Heart right ventricle (tissue), 16 donors: Measurements from ENCODE around the gene LONP2. TPM values are rescaled to one million over a fixed set of nuclear protein-coding genes. Genes with fewer than 3 reads are reported as not detected.

Experiments used
- ATAC-seq, 8 donors: fragments of 200-7000 bp; cut with Tn5 transposase; one replicate each; pipeline ENCODE4 v1.9.1; 2020; ENCODE audit warnings: mild to moderate bottlenecking in 8 of 8, moderate library complexity in 8 of 8, moderate number of reproducible peaks in 1 of 8
- DNase-seq, 2 donors: peaks; one replicate each; pipeline ENCODE4 v3.0.0-alpha.2; 2020
- H3K27ac ChIP-seq, 10 donors: fragments of 200-600 bp; sonication (generic) in 2 of 10; one replicate each; pipeline versions ENCODE4 v1.5.0 to v1.8.0; 2020 to 2022; ENCODE audit warnings: mild to moderate bottlenecking in 3 of 10
- H3K27me3 ChIP-seq, 7 donors: fragments of 200-600 bp; one replicate each; pipeline ENCODE4 v1.8.0; 2021 to 2022; ENCODE audit warnings: mild to moderate bottlenecking in 2 of 7
- H3K36me3 ChIP-seq, 9 donors: fragments of 200-600 bp; sonication (generic) in 1 of 9; one replicate each; pipeline versions ENCODE4 v1.5.0 to v1.8.0; 2020 to 2022; ENCODE audit warnings: mild to moderate bottlenecking in 2 of 9
- H3K4me1 ChIP-seq, 9 donors: fragments of 200-600 bp; sonication (generic) in 1 of 9; one replicate each; pipeline versions ENCODE4 v1.5.0 to v1.8.0; 2020 to 2022; ENCODE audit warnings: mild to moderate bottlenecking in 4 of 9
- H3K4me3 ChIP-seq, 10 donors: fragments of 200-600 bp; sonication (generic) in 2 of 10; one replicate each; pipeline versions ENCODE4 v1.5.0 to v1.8.0; 2020 to 2022; ENCODE audit warnings: mild to moderate bottlenecking in 7 of 10, moderate library complexity in 2 of 10
- H3K9me3 ChIP-seq, 11 donors: fragments of 200-600 bp in 10 of 11; sonication (generic) in 2 of 11; one replicate each; pipeline versions ENCODE4 v1.5.0 to v1.8.0; 2013 to 2022; ENCODE audit warnings: mild to moderate bottlenecking in 2 of 11, control low read depth in 1 of 11, moderate library complexity in 1 of 11
- CTCF ChIP-seq, 9 donors: fragments of 200-600 bp; sonication (generic) in 2 of 9; IDR thresholded peaks; one replicate each; pipeline versions ENCODE4 v1.5.0 to v1.8.0; 2021 to 2022; ENCODE audit warnings: antibody characterized with exemption in 9 of 9, mild to moderate bottlenecking in 5 of 9, moderate library complexity in 1 of 9
- WGBS, 2 donors: extraction: QIAGEN DNeasy Blood & Tissue Kit; methylation state at CpG; one replicate each; pipeline ENCODE4 v1.1.7; 2013; ENCODE audit warnings: inconsistent platforms in 1 of 2; 5-methylcytosine and 5-hydroxymethylcytosine counted together
- intact Hi-C, 10 donors: fragments of 100-400 bp; cut with DNase I; formaldehyde crosslinking; loops; one replicate each; pipeline versions ENCODE4 v1.11.1 to v1.14.2; 2022
- polyA plus RNA-seq, 2 donors: library from polyadenylated mRNA; stranded (reverse); fragments of 200-250 nt; gene quantifications; one replicate each; pipeline ENCODE4 v1.2.3, GENCODE V29; 2013
- total RNA-seq, 10 donors: library from RNA; stranded (reverse); fragmentation: NEBNext Ultra II Directional in 3 of 10; extraction: Animal tissue kit (Norgen Biotek cat#: 25700) in 3 of 10; gene quantifications; one replicate each; pipeline versions ENCODE4 v1.2.1 to v1.2.4, GENCODE V29; 2021 to 2023
- donor health status: Arrhythmogenic right ventricular cardiomyopathy.
- donor health status: ischemic (EF 13 %, LVEDD 7.1; RV severe dilation, severe dysfunction).
- donor health status: healthy with polysubstance abuse.
- donor health status: DM: no; HTN: yes; CAD: no.
- donor health status: DM: no; HTN: no; CAD: no.
- donor health status: ischemic (EF 25% LVEDD 6.9; RV normal size, moderate dysfunction).
- donor health status: ischemic (EF 25% LVEDD 5.7; RV mildly dilated, moderate dysfunction).
- donor health status: healthy.
- donor health status: DM: yes; HTN: yes; CAD: no.
- donor health status: Ischemic cardiomyopathy.
- donor health status: ischemic (EF 35%, LVEDD 5.7; RV mildly dilated, moderate dysfunction).
- donor health status: nonischemic (EF 11% LVEDD 7.7; RV severe dilation, severe dysfunction).
- donor health status: DM: yes; HTN: yes; CAD: no.
- donor health status: PGD.
- donor health status: ischemic (EF 29% LVEDD 5.4; RV normal size, mild dysfunction).
- donor health status: nonischemic (EF 23%, LVEDD 6.1; RV moderate dilation, normal function).

The LONP2 gene
- total and polyA plus RNA-seq, 12 donors = 16.5 to 86.6 (median 74.5) TPM

GRCh38 chr16:48383009-48383876 is 139.1 kb downstream of the LONP2 start:
- peak overlapping the region; percentile 15 to 100 (median 94) for H3K4me3 ChIP-seq
- TF ChIP-seq CTCF (IDR thresholded peaks at IDR 0.05) = no peak
- DNase-seq (no peak), ATAC-seq (no peak)
- no peaks in the 10 kb centered on the region for H3K27me3 ChIP-seq
- intact Hi-C loops = loop anchor here in 5 of 10 donors (2.0 to 10.0 kb wide), 4 partner anchors 16 to 232 kb away; partner anchors contain the start of genes N4BP1 (in 2 of the 5), ABCC11 (in 1 of the 5) and LONP2 (in 1 of the 5)
- peaks cover 9 to 69% (median 58%) of the 10 kb centered on the region in 9 donors for H3K4me1 ChIP-seq
- no peaks in the 10 kb centered on the region for H3K9me3 ChIP-seq
- H3K27ac ChIP-seq = peak overlapping the region; percentile 96 to 100 (median 99)
- WGBS, 2 donors = 34 to 38% methylated on average over 6 of the region's 6 CpGs
- H3K36me3 ChIP-seq = no peaks in the 10 kb centered on the region

- Histone ChIP-seq H3K27me3 (no peaks in the 10 kb centered on the region), H3K36me3 (no peaks in the 10 kb centered on the region), H3K4me3 (peak overlapping the region; percentile 15 to 100 (median 94)), H3K9me3 (no peaks in the 10 kb centered on the region), H3K27ac (peak overlapping the region; percentile 96 to 100 (median 99)), H3K4me1 (peaks cover 4 to 61% (median 51%) of the 10 kb centered on the region in 9 donors)
- TF ChIP-seq CTCF (IDR thresholded peaks at IDR 0.05) = no peak
- DNase-seq = no peak
- ATAC-seq = peak in 4 of 8 donors; percentile 5 to 22 (median 22)
- intact Hi-C loops = loop anchor here in 6 of 10 donors (2.0 to 10.0 kb wide), 4 partner anchors 17 to 231 kb away; partner anchors contain the start of genes N4BP1 (in 2 of the 6), ABCC11 (in 1 of the 6) and LONP2 (in 1 of the 6)
- 1 to 2% methylated on average over 15 of the region's 15 CpGs for WGBS, 2 donors
These were observed 139.9 kb downstream of the LONP2 start for GRCh38 chr16:48383877-48384519.

DNA sequence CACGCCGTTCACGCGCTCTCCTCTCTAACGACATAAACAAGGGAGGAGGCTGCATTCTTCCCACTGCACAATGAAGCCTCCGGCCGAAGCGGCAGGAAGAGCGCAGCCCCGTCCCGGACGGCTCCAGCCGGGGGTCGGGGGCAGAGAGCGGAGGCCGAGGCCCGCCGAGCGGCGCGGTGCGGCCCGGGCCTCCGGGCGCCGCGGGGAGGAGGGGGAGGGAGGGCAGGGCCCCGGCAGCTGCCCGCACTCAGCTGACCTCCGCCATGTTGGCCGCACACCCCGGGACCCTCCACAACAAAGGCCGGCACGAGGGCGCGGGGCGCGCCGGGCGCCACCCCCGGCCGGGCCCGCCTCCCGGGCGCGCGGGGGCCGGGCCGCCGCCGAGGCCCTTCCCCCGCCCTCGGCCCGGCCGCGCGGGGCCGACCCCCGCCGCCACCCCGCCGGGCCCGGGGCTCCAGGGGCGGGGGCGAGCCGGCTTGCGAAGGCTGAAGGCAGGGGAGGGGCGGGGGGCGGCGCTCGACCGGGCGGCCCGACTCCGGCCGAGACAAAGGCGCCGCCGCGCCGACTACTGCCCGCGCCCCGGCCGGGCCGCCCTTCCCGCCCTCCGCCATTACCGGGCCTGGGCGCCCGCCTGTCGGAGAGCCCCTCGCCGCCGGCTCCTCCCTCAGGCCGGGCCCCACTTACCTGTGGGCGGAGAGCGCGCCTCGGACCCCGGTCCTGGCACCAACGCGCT is 140.6 kb downstream of the LONP2 start:
- ATAC-seq (peak; percentile 57 to 79 (median 71)), DNase-seq (peak; percentile 61 to 74)
- H3K27me3 ChIP-seq = no peaks in the 10 kb centered on the region
- intact Hi-C loops = loop anchor here in 6 of 10 donors (2.0 to 10.0 kb wide), 8 partner anchors 18 to 233 kb away; partner anchors contain the start of genes N4BP1 (in 3 of the 6), ABCC11 (in 1 of the 6) and LONP2 (in 1 of the 6)
- H3K4me3 ChIP-seq = peak overlapping the region; percentile 27 to 100 (median 94)
- TF ChIP-seq CTCF (IDR thresholded peaks at IDR 0.05) = no peak
- peaks cover 4 to 54% (median 44%) of the 10 kb centered on the region in 9 donors for H3K4me1 ChIP-seq
- peak overlapping the region; percentile 96 to 100 (median 99) for H3K27ac ChIP-seq
- H3K9me3 ChIP-seq = no peaks in the 10 kb centered on the region
- H3K36me3 ChIP-seq = no peaks in the 10 kb centered on the region
- 0 to 1% methylated on average over 63 to 101 of the region's 103 CpGs for WGBS, 2 donors
